ENCODE measurements around the gene DLX6. TPM values are rescaled to one million over a fixed set of nuclear protein-coding genes. Genes with fewer than 3 reads are reported as not detected.

DLX6 gene
- total and polyA plus RNA-seq, 3 donors from 2014 or later = 6.6 to 10.1 (median 7.3) TPM

Small RNA genes within 50 kb of the gene (small RNA-seq; reads per million reads assigned to genes)
- 0 reads per million in 2 donors for gene RF01778
- 0 reads per million in 2 donors for gene RF01887
- gene RF01888 = 0 reads per million in 2 donors

Other genes starting within 250 kb of the DLX6 start
- 1 to 10 TPM; 2.3 to 2.6 TPM for gene DLX5, start 19.3 kb downstream of the DLX6 start, total RNA-seq
- gene DLX5, start 19.3 kb downstream of the DLX6 start, polyA plus RNA-seq (ENCODE audit: insufficient read depth, low read depth, low replicate concordance) = 1.3 TPM
- 10 to 100 TPM; 17.1 to 24.4 TPM for gene SDHAF3, start 112.1 kb downstream of the DLX6 start, total RNA-seq
- 28.6 TPM for gene SDHAF3, start 112.1 kb downstream of the DLX6 start, polyA plus RNA-seq (ENCODE audit: insufficient read depth, low read depth, low replicate concordance)